Measurements from ENCODE around the gene TMOD3. TPM values are rescaled to one million over a fixed set of nuclear protein-coding genes. Genes with fewer than 3 reads are reported as not detected.

The TMOD3 gene
- total RNA-seq, 1 experiment from 2014 or later = 53.6 TPM

DNA sequence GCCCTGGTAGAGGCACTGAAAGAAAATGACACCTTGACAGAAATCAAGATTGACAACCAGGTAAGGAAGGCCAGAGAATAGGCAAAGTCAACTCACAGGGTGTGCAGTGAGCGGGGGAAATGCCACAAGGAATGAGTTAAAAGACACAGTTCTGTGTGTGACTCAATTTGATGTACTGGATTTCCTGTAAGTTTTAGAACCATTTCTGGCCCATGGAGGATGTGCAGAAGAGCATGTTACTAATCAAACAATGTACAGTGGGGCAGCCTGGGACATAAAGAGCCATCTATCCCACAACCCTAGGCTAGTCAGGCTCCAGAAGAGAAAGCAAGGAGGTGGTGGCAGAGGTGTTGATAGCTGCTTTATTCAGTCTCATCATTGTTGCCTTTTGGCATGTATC, 31.2 kb upstream of the TMOD3 start:
- BruUV-seq (replicated peaks) = no TSS peak
- CTCF ChIA-PET = no interaction called here
- no peak overlapping the region for H3K4me3 Mint-ChIP-seq (ENCODE audit: low read depth, unreplicated experiment)
- H3K36me3 Mint-ChIP-seq (ENCODE audit: insufficient read depth, unreplicated experiment) = no peaks in the 10 kb centered on the region
- H3K27ac Mint-ChIP-seq (ENCODE audit: unreplicated experiment) = no peak overlapping the region
- DNase-seq = no peak
- intact Hi-C loops (cut with micrococcal nuclease; ENCODE audit: unreplicated experiment) = loop anchor here (5.0 kb wide), 2 partner anchors 89 to 109 kb away; no protein-coding TSS in a partner anchor
- no peaks in the 10 kb centered on the region for H3K27me3 Mint-ChIP-seq (ENCODE audit: unreplicated experiment)
- no peaks in the 10 kb centered on the region for H3K9me3 Mint-ChIP-seq (ENCODE audit: low read depth, unreplicated experiment)
- H3K4me1 Mint-ChIP-seq (ENCODE audit: low read depth, unreplicated experiment) = no peaks in the 10 kb centered on the region
- TF ChIP-seq, protein P1, sequence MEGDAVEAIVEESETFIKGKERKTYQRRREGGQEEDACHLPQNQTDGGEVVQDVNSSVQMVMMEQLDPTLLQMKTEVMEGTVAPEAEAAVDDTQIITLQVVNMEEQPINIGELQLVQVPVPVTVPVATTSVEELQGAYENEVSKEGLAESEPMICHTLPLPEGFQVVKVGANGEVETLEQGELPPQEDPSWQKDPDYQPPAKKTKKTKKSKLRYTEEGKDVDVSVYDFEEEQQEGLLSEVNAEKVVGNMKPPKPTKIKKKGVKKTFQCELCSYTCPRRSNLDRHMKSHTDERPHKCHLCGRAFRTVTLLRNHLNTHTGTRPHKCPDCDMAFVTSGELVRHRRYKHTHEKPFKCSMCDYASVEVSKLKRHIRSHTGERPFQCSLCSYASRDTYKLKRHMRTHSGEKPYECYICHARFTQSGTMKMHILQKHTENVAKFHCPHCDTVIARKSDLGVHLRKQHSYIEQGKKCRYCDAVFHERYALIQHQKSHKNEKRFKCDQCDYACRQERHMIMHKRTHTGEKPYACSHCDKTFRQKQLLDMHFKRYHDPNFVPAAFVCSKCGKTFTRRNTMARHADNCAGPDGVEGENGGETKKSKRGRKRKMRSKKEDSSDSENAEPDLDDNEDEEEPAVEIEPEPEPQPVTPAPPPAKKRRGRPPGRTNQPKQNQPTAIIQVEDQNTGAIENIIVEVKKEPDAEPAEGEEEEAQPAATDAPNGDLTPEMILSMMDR (IDR thresholded peaks at IDR 0.05; ENCODE audit: unreplicated experiment) = no peak

DNA sequence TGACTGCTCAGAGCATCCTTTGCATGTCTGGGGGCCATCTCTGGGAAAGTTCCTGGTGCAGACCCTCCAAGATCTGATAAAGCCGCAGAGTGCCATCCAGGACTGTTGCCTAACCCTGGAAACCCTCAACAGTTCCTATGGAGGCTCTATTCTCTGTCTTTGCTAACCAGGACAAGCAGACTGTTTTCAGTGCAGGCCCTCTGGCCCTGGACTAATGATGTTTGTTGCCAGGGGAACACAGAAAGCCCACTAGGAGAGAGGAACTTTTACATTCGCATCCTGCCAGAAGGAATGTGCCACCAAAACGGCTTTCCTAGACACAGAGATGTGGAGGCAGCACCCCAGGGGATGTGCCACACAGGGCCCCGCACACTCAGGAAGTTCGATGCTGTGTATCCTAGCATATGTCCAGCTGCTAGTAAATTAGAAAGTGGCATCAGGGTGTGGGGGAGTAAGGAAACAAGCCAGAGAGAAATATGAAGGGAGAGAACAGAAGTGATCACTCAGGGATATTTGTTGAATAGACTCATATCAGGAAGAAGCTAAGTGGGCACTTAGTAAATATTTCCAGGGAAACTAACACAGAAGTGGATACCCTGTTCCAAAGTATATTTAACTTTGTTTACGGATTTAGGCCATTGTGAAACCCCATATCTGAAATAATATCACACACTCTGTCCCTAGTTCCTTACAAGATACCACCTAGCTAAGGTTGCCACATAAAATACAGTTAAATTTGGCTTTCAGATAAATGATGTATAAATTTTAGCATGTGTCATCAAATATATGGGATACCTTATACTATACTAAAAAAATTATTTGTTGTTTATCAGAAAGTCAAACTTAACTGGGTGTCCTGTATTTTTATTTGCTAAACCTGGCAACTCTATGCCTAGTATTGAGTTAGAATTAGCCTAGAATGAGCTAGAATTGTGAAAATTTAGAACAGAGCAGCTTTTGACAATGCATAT, 29.9 kb upstream of the TMOD3 start:
- TF ChIP-seq, protein P1 (IDR thresholded peaks at IDR 0.05; ENCODE audit: unreplicated experiment) = no peak
- intact Hi-C loops (cut with micrococcal nuclease; ENCODE audit: unreplicated experiment) = loop anchor here (5.0 kb wide), 2 partner anchors 88 to 108 kb away; no protein-coding TSS in a partner anchor
- Mint-ChIP-seq H3K4me3 (ENCODE audit: low read depth, unreplicated experiment) (no peak overlapping the region), H3K36me3 (ENCODE audit: insufficient read depth, unreplicated experiment) (no peaks in the 10 kb centered on the region), H3K27ac (ENCODE audit: unreplicated experiment) (no peak overlapping the region), H3K9me3 (ENCODE audit: low read depth, unreplicated experiment) (no peaks in the 10 kb centered on the region), H3K4me1 (ENCODE audit: low read depth, unreplicated experiment) (no peaks in the 10 kb centered on the region), H3K27me3 (ENCODE audit: unreplicated experiment) (no peaks in the 10 kb centered on the region)
- CTCF ChIA-PET = no interaction called here
- DNase-seq = no peak
- no TSS peak for BruUV-seq (replicated peaks)

DNA sequence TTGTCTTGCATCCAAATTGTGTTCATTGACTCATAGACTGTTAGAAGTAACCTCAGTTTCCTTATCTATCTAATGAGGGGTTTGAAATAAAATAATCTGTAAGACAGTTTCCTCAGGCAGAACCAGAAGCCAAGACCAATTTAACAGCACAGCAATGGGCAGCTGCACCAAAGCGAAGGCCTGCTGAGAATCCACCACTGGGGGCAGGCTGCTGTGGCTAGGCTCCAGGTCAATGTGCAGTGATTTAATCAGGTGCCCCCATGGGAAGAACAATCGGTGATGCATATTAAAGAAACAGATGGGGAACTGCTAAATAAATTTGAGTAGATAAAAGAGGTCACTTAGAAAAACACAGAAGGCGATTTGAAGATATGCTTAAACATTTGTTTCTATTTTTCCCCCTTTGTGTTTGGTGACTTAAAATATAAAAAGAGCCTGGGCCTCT, 28.0 kb upstream of the TMOD3 start:
- BruUV-seq (replicated peaks) = no TSS peak
- intact Hi-C loops (cut with micrococcal nuclease; ENCODE audit: unreplicated experiment) = no loop called here
- CTCF ChIA-PET = interaction anchor here (0.7 kb wide), 2 partner anchors 96 to 1063 kb away, joined by 3 to 5 read pairs; no protein-coding TSS in a partner anchor
- Mint-ChIP-seq H3K27ac (ENCODE audit: unreplicated experiment) (no peak overlapping the region), H3K27me3 (ENCODE audit: unreplicated experiment) (no peaks in the 10 kb centered on the region), H3K36me3 (ENCODE audit: insufficient read depth, unreplicated experiment) (no peaks in the 10 kb centered on the region), H3K4me1 (ENCODE audit: low read depth, unreplicated experiment) (no peaks in the 10 kb centered on the region), H3K4me3 (ENCODE audit: low read depth, unreplicated experiment) (no peak overlapping the region), H3K9me3 (ENCODE audit: low read depth, unreplicated experiment) (no peaks in the 10 kb centered on the region)
- TF ChIP-seq, protein P1 (IDR thresholded peaks at IDR 0.05; ENCODE audit: unreplicated experiment) = peak; percentile 37
- peak; percentile 58 for DNase-seq

DNA sequence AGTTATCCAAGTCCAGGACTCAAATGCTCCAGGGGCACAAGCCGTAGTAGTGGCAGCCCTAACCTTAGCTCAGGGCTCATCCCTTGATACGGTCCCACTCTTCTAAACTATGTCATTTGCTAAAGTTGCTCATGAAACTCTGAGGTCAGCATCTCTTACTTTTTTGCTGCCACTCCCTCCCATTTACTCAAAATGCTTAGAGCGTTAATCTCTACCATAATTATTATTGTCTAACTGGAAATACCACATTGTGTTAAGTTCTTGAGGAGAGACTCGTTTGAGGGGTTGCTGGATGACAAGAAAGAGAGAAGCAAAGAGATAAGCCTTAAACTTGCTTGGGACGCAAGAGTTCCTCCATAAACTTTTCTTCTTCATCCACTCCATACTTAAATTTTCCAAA, 26.9 kb upstream of the TMOD3 start:
- H3K27ac Mint-ChIP-seq (ENCODE audit: unreplicated experiment) = no peak overlapping the region
- intact Hi-C loops (cut with micrococcal nuclease; ENCODE audit: unreplicated experiment) = no loop called here
- BruUV-seq (replicated peaks) = no TSS peak
- H3K27me3 Mint-ChIP-seq (ENCODE audit: unreplicated experiment) = no peaks in the 10 kb centered on the region
- H3K9me3 Mint-ChIP-seq (ENCODE audit: low read depth, unreplicated experiment) = no peaks in the 10 kb centered on the region
- CTCF ChIA-PET = no interaction called here
- TF ChIP-seq, protein P1 (IDR thresholded peaks at IDR 0.05; ENCODE audit: unreplicated experiment) = no peak
- H3K4me3 Mint-ChIP-seq (ENCODE audit: low read depth, unreplicated experiment) = no peak overlapping the region
- no peaks in the 10 kb centered on the region for H3K4me1 Mint-ChIP-seq (ENCODE audit: low read depth, unreplicated experiment)
- no peak for DNase-seq
- no peaks in the 10 kb centered on the region for H3K36me3 Mint-ChIP-seq (ENCODE audit: insufficient read depth, unreplicated experiment)
